Activated CD8-positive, alpha-beta memory T cell treated with anti-CD3 and anti-CD28 coated beads for 36 hours (primary cell): ENCODE measurements around the gene PLIN4. TPM values are rescaled to one million over a fixed set of nuclear protein-coding genes. Genes with fewer than 3 reads are reported as not detected.

Experiments used
- CTCF ChIA-PET: fragments of 350-600 bp; sonication (Branson Sonifier 250); formaldehyde crosslinking; loops from one replicate; lab custom pipeline; 2021; ENCODE audit warnings: antibody characterized with exemption; lab: Charles Lee
- POLR2A ChIA-PET: fragments of 350-600 bp; sonication (Branson Sonifier 250); formaldehyde crosslinking; loops from one replicate; lab custom pipeline; 2021; ENCODE audit warnings: antibody characterized with exemption; lab: Charles Lee
- total RNA-seq, 2 experiments: library from RNA; stranded (reverse); gene quantifications; one replicate each; pipeline ENCODE4 v1.2.3, GENCODE V29; 2021

The PLIN4 gene
- total RNA-seq, 2 experiments from 2014 or later, result not detected

GRCh38 chr19:4515732-4516131 lies 2.6 kb downstream of the PLIN4 start:
- POLR2A ChIA-PET, result no interaction called here

DNA sequence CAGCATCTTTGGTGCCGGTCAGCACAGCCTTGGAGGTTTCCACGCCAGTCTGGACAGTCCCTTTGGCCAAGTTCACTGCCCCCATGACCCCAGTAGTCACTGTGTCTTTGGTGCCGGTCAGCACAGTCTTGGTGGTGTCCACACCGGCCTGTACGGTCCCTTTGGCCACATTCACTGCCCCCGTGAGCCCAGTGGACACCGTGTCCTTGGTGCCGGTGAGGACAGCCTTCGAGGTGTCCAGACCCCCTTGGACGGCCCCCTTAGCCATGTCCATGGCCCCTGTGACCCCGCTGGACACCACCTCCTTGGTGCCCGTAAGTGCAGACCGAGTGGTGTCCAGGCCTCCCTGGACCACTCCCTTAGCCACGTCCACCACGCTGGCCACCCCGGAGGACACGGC lies 5.0 kb downstream of the PLIN4 start:
- ChIA-PET POLR2A (no interaction called here), CTCF (no interaction called here)

More at GRCh38 chr19:4515732-4516131, 2.6 kb downstream of the PLIN4 start:
- CTCF ChIA-PET, result no interaction called here

GRCh38 chr19:4512070-4512469 lies 6.2 kb downstream of the PLIN4 start:
- CTCF ChIA-PET, result no interaction called here
- POLR2A ChIA-PET, result no interaction called here

DNA sequence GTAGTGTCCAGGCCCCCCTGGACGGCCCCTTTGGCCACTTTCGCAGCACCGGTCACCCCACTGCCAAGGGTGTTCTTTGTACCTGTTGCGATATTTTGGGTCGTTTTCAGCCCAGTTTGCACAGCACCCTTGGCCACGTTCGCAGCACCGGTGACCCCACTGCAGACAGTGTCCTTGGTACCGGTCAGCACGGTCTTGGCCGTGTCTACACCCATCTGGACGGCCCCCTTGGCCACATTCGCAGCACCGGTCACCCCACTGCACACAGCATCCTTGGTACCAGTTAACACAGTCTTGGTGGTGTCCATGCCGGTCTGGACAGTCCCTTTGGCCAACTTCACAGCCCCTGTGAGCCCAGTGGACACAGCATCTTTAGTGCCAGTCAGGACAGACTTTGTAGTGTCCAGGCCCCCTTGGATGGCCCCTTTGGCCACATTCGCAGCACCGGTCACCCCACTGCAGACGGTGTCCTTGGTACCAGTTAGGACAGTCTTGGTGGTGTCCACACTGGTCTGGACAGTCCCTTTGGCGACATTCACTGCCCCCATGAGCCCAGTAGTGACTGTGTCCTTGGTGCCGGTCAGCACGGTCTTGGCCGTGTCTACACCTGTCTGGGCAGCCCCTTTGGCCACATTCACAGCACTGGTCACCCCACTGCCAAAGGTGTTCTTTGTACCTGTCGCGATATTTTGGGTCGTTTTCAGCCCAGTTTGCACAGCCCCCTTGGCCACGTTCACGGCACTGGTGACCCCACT lies 6.8 kb downstream of the PLIN4 start:
- ChIA-PET CTCF (no interaction called here), POLR2A (no interaction called here)

DNA sequence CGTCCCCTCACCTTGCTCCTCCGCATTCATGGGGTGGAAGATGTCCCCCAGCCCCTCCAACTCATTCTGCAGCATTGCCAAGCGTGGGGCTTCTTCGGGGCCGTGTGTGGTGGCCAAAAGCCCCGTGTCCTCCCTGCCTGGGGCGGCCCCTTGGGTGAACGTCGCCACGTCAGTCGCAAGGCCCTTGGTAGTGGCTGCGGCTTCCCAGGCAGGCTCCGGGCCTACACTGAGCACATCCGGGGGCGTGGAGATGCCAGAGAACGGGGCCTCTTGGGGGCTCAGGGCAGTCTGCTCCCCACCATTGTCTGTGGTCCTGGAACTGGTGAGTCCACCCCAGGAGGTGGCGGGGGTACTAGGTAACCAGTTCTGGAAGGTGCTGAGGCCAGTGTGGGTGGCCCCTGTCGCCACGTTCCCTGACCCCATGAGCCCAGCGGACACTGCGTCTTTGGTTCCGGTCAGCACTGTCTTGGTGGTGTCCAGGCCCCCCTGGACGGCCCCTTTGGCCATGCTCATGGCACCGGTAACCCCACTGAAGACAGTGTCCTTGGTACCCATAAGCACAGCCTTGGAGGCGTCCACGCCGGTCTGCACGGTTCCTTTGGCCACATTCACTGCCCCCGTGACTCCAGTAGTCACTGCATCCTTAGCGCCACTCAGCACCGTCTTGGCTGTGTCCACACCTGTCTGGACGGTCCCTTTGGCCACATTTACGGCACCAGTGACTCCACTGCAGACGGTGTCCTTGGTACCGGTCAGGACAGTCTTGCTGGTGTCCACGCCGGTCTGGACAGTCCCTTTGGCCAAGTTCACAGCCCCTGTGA lies 7.6 kb downstream of the PLIN4 start:
- ChIA-PET POLR2A (no interaction called here), CTCF (interaction anchor here (1.2 kb wide), 1 partner anchor 13 kb away, joined by 3 read pairs; no protein-coding TSS in a partner anchor)

- POLR2A ChIA-PET, result no interaction called here
Measured at GRCh38 chr19:4508698-4509097, 9.6 kb downstream of the PLIN4 start.

GRCh38 chr19:4507804-4508203 lies 10.5 kb downstream of the PLIN4 start:
- CTCF ChIA-PET, result no interaction called here
- POLR2A ChIA-PET, result interaction anchor here (0.6 kb wide), 1 partner anchor 254 kb away, joined by 3 read pairs; no protein-coding TSS in a partner anchor

More at GRCh38 chr19:4508698-4509097, 9.6 kb downstream of the PLIN4 start:
- CTCF ChIA-PET, result no interaction called here

DNA sequence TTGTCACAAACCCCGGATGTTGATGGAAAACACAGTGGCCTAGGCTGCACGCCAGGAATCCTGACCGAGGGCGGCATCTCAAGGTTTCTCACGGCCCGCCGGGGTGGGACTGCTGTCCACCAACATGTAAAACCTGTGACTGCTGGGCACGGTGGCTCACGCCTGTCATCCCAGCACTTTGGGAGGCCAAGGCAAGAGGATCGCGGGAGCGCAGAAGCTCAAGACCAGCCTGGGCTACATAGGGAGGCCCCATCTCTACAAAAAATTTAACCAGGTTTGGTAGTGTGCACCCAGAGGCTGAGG lies 11.2 kb downstream of the PLIN4 start:
- ChIA-PET POLR2A (no interaction called here), CTCF (no interaction called here)

- ChIA-PET CTCF (no interaction called here), POLR2A (no interaction called here)
Measured at GRCh38 chr19:4506449-4507149, 11.7 kb downstream of the PLIN4 start.

- ChIA-PET CTCF (no interaction called here), POLR2A (no interaction called here)
Measured at GRCh38 chr19:4505570-4506448, 12.5 kb downstream of the PLIN4 start.

DNA sequence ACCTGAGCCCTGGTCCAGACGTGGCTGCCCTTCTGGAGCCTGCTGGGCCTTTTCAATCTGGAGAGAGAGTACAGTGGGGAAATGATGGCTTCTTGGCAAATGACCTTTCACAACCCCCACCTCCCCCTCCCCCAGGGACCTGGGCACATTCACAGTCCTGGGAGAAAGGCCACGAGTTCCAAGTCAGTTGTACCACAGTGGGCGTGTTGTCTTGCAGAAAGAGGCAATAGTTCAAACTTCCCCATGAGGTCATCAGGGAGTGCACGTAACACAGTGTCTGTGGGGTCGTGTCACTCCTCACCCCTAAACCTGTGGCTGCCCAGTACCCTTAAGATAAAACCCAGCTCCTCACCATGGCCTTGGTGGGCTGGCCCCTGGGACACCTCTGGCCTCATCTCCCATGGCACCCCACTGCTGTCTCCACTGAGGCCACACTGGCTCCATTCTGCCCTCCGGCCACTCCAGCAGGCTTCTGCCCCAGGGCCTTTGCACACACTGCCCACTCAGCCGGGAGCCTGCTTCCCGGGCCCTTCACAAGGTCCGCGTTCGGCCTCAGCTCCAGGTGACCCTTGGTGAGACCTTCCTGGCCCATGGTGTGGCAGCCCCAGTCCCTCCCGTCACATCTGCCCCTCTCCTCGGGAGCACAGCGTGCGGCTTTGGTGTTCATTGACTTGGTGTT lies 13.3 kb downstream of the PLIN4 start:
- CTCF ChIA-PET, result no interaction called here
- POLR2A ChIA-PET, result interaction anchor here (0.6 kb wide), 1 partner anchor 26 kb away, joined by 4 read pairs; no protein-coding TSS in a partner anchor

GRCh38 chr19:4504297-4504701 lies 14.0 kb downstream of the PLIN4 start:
- CTCF ChIA-PET, result no interaction called here

DNA sequence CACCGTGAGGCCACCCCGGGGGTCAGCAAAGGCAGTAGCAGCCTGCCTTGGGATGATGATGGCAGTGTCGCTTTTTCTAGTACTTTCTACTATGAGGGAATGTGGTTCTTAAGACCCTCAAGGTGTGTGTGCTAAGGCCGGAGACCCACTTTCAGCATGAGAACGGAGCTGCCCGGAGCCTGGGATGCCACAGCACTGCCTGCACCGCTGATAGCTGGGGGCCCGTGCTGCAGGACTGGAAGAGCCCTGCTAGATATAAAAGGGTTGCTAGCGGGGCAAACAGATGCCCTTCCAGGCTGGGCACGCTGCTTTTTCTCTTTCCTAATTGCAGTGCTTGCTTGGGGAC lies 14.5 kb downstream of the PLIN4 start:
- ChIA-PET CTCF (interaction anchor here (0.6 kb wide), 1 partner anchor 1371 kb away, joined by 4 read pairs; no protein-coding TSS in a partner anchor), POLR2A (no interaction called here)

More at GRCh38 chr19:4504297-4504701, 14.0 kb downstream of the PLIN4 start:
- POLR2A ChIA-PET, result no interaction called here

- CTCF ChIA-PET, result interaction anchor here (0.6 to 1.9 kb wide), 3 partner anchors 22 to 1371 kb away, joined by 3 to 5 read pairs (median 4); no protein-coding TSS in a partner anchor
Measured at GRCh38 chr19:4503132-4503824, 15.0 kb downstream of the PLIN4 start.

DNA sequence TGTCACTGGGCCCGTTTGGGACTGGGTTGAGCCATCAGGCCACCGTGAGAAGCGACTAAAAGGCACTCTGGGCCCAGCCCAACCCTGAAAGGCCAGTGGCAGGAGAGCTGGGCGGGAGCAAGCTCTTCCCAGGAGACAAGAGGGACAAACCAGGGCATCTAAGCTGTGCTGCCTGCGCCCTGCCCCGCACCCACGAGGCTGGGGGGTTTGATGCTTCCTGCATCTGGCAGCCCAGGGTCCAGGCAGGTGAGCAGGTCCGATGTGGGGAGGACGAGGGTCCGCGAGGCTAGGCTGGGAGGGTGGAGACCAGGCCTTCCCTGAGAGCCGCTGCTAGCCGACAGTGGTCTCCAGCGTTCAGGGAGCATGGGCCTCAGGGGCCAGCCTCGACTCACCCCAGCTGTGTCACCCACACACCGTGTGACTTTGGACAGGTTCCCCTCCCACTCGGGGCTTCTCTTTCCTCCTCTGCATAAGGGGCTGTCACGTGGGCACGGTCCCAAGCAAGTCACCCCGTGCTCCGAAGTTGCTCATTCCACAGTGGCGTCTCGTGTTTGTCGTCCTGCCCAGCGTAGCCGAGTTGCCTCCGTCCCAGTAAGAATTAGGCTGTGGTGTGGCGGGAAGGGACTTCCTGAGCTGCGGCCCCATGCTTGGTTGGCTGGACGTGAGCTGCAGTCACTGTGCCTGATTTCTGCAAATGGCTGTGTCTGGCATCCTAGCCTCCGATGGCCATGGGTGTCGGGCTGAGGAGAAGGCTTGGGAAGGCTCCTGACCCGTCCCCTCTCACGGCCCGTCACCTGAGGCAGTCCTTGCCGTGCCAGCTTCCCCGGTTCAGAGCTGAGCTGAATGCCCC lies 15.8 kb downstream of the PLIN4 start:
- CTCF ChIA-PET, result interaction anchor here (0.5 to 1.9 kb wide), 4 partner anchors 23 to 513 kb away, joined by 3 to 5 read pairs (median 4); no protein-coding TSS in a partner anchor
- POLR2A ChIA-PET, result no interaction called here

More at GRCh38 chr19:4503132-4503824, 15.0 kb downstream of the PLIN4 start:
- POLR2A ChIA-PET, result no interaction called here

DNA sequence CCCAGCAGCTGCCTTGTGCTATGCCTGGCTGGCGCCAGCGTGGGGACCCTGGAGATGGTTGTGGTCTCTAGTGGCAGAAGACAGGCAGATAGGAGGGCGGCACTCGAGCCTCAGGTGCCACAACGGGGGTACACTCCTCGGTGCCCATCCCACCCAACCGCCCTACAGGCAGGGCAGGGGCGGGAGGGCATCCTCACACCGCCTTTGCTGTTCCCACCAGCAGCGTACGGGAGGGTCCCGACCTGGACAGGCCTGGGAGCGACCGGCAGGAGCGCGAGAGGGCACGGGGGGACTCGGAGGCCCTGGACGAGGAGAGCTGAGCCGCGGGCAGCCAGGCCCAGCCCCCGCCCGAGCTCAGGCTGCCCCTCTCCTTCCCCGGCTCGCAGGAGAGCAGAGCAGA lies 16.6 kb downstream of the PLIN4 start:
- ChIA-PET POLR2A (no interaction called here), CTCF (interaction anchor here (1.1 to 1.9 kb wide), 2 partner anchors 24 to 361 kb away, joined by 3 to 5 read pairs; no protein-coding TSS in a partner anchor)
